GM12878 (cell line): Measurements from ENCODE around the gene PNMA1. TPM values are rescaled to one million over a fixed set of nuclear protein-coding genes. Genes with fewer than 3 reads are reported as not detected.
A peak's percentile ranks its signal among the peaks of the same experiment; 100 is the strongest.

Experiments used
- BCL11A ChIP-seq: IDR thresholded peaks from 2 replicates; pipeline ENCODE4 v1.6.1; 2011; ENCODE audit warnings: low read depth, low read length
- BRCA1 ChIP-seq: IDR thresholded peaks from 2 replicates; pipeline ENCODE4 v1.6.1; 2011; ENCODE audit warnings: low read depth, low read length, improper control_type of control experiment
- CUX1 ChIP-seq: IDR thresholded peaks from 2 replicates; pipeline ENCODE4 v1.6.1; 2012; ENCODE audit warnings: improper control_type of control experiment, low read depth, low read length; ENCODE audit not compliant: insufficient replicate concordance
- IKZF1 ChIP-seq: fragments of 450-650 bp; conservative IDR thresholded peaks from 2 replicates; pipeline ENCODE4 v1.6.1; 2017; ENCODE audit warnings: antibody characterized with exemption, mild to moderate bottlenecking
- LARP7 ChIP-seq: fragments of 450-650 bp; IDR thresholded peaks from 2 replicates; pipeline ENCODE4 v1.6.1; 2017; ENCODE audit warnings: mild to moderate bottlenecking
- MEF2A ChIP-seq: IDR thresholded peaks from 2 replicates; pipeline ENCODE4 v1.6.1; 2011; ENCODE audit warnings: low read depth, mild to moderate bottlenecking, low read length, moderate library complexity; ENCODE audit not compliant: insufficient read depth
- MEF2B ChIP-seq: fragments of 450-650 bp; IDR thresholded peaks from 2 replicates; pipeline ENCODE4 v1.6.1; 2018; ENCODE audit warnings: mild to moderate bottlenecking, moderate library complexity; ENCODE audit not compliant: partially characterized antibody, poor library complexity, severe bottlenecking
- MXI1 ChIP-seq: fragments of 150-350 bp; IDR thresholded peaks from 2 replicates; pipeline ENCODE4 v1.6.1; 2011; ENCODE audit warnings: low read depth, mild to moderate bottlenecking, inconsistent platforms, low read length, improper control_type of control experiment
- NFXL1 ChIP-seq: fragments of 450-650 bp; IDR thresholded peaks from 2 replicates; pipeline ENCODE4 v1.6.1; 2017; ENCODE audit warnings: antibody characterized with exemption, mild to moderate bottlenecking, borderline replicate concordance
- PAX5 ChIP-seq: IDR thresholded peaks from 2 replicates; pipeline ENCODE4 v1.6.1; 2011; ENCODE audit warnings: low read depth, low read length, borderline replicate concordance
- PAX8 ChIP-seq: fragments of 450-650 bp; IDR thresholded peaks from 2 replicates; pipeline ENCODE4 v1.6.1; 2017; ENCODE audit warnings: mild to moderate bottlenecking, moderate library complexity
- POLR2AphosphoS2 ChIP-seq: IDR thresholded peaks from 2 replicates; pipeline ENCODE4 v1.6.1; 2011; ENCODE audit warnings: low read depth, mild to moderate bottlenecking, low read length, improper control_type of control experiment, moderate library complexity
- POU2F2 ChIP-seq: IDR thresholded peaks from 3 replicates; pipeline ENCODE4 v1.6.1; 2011; ENCODE audit warnings: low read depth, mild to moderate bottlenecking, low read length, borderline replicate concordance
- SREBF1 ChIP-seq: IDR thresholded peaks from 2 replicates; pipeline ENCODE4 v1.6.1; 2012; ENCODE audit warnings: mild to moderate bottlenecking, low read length
- STAT3 ChIP-seq: IDR thresholded peaks from 2 replicates; pipeline ENCODE4 v1.6.1; 2011; ENCODE audit warnings: low read depth, low read length, improper control_type of control experiment
- TCF12 ChIP-seq: IDR thresholded peaks from 2 replicates; pipeline ENCODE4 v1.6.1; 2011; ENCODE audit warnings: low read depth, mild to moderate bottlenecking, low read length
- USF1 ChIP-seq: IDR thresholded peaks from 2 replicates; pipeline ENCODE4 v1.6.1; 2011; ENCODE audit warnings: borderline replicate concordance, low read depth, mild to moderate bottlenecking, moderate library complexity, mixed read lengths, low read length; ENCODE audit not compliant: insufficient read depth; ENCODE audit errors: extremely low read length
- ZNF687 ChIP-seq: fragments of 450-650 bp; IDR thresholded peaks from 2 replicates; pipeline ENCODE4 v1.6.1; 2017; ENCODE audit warnings: mild to moderate bottlenecking, moderate library complexity
- polyA plus RNA-seq, 11 experiments: library from polyadenylated mRNA; depleted of rRNA in 4 of 11; unstranded in 6 of 11; stranded (reverse) in 5 of 11; fragments of >200 nt; fragmentation: Nextera tagmentation in 4 of 11; fragmentation: Illumina TruSeq in 1 of 11; extraction: Ambion mirVana in 4 of 11; extraction: Trizol in 1 of 11; gene quantifications; 1 replicate in 1 of 11; 2 replicates in 10 of 11; pipeline versions ENCODE4 v1.2.1 to v1.2.3, GENCODE V29; 2011 to 2016; ENCODE audit warnings: inconsistent platforms in 2 of 11, missing spikeins in 2 of 11, low read depth in 1 of 11
- total RNA-seq, 4 experiments: library from RNA; depleted of rRNA in 3 of 4; stranded (reverse); fragments of >200 nt in 3 of 4; fragmentation: Illumina TruSeq in 1 of 4; extraction: Trizol in 1 of 4; gene quantifications; 2 replicates each; pipeline versions ENCODE4 v1.2.1 to v1.2.3, GENCODE V29; 2013 to 2021

PNMA1 gene
- total and polyA plus RNA-seq, 10 of the 15 experiments (the other 5 are each of a cell fraction or from before 2014, with no cell fraction given): 1.8 to 39.3 (median 11.1) TPM

- no peak for TF ChIP-seq CUX1
- TF ChIP-seq BCL11A: peak; percentile 89
- peak; percentile 91 for TF ChIP-seq IKZF1
- TF ChIP-seq MEF2B: peak; percentile 59
- TF ChIP-seq NFXL1: no peak
- no peak for TF ChIP-seq USF1
- no peak for TF ChIP-seq POLR2AphosphoS2
- TF ChIP-seq MXI1: 0 out of 2 replicates have a peak, but pooled peaks have one; percentile 48
- TF ChIP-seq POU2F2: peak; percentile 64; the same call in 1 of the 3 replicates
- peak; percentile 97 for TF ChIP-seq PAX5
- TF ChIP-seq LARP7: no peak
- 0 out of 2 replicates have a peak, but pooled peaks have one; percentile 53 for TF ChIP-seq STAT3
- peak; percentile 71; the same call in 1 of the 2 replicates for TF ChIP-seq TCF12
- peak; percentile 62; the same call in 1 of the 2 replicates for TF ChIP-seq MEF2A
- peak; percentile 51; the same call in 1 of the 2 replicates for TF ChIP-seq ZNF687
- TF ChIP-seq BRCA1: no peak
- TF ChIP-seq PAX8: no peak
- TF ChIP-seq SREBF1: no peak
Observed at GRCh38 chr14:73762375-73762822, 48.2 kb upstream of the PNMA1 start (continued).
